ENCODE measurements around the gene HIPK2. TPM values are rescaled to one million over a fixed set of nuclear protein-coding genes. Genes with fewer than 3 reads are reported as not detected.

HIPK2 gene
- total and polyA plus RNA-seq, 8 donors: 3.4 to 103 (median 38.6) TPM

- no peak overlapping the region for H3K27ac ChIP-seq
- DNase-seq: no peak
- no peaks in the 10 kb centered on the region for H3K27me3 ChIP-seq
- peaks cover 42 to 80% (median 61%) of the 10 kb centered on the region in 4 donors for H3K4me1 ChIP-seq
- H3K4me3 ChIP-seq: no peak overlapping the region
- TF ChIP-seq CTCF (IDR thresholded peaks at IDR 0.05) (no peak), POLR2A (IDR thresholded peaks at IDR 0.05) (no peak), POLR2AphosphoS5 (IDR thresholded peaks at IDR 0.05) (no peak), EP300 (IDR thresholded peaks at IDR 0.05) (no peak)
- 74 to 88% (median 85%) methylated on average over 8 of the region's 8 CpGs for WGBS, 5 donors
- no peaks in the 10 kb centered on the region for H3K36me3 ChIP-seq
- intact Hi-C loops (cut with DNase I; ENCODE audit: low total_unique reads): no loop called here
- no peaks in the 10 kb centered on the region for H3K9me3 ChIP-seq
These were observed 31.1 kb downstream of the HIPK2 start for GRCh38 chr7:139746652-139747051.

GRCh38 chr7:139745678-139746143, 32.1 kb downstream of the HIPK2 start:
- intact Hi-C loops (cut with DNase I; ENCODE audit: low total_unique reads): no loop called here
- no peaks in the 10 kb centered on the region for H3K9me3 ChIP-seq
- DNase-seq: no peak
- H3K27me3 ChIP-seq: no peaks in the 10 kb centered on the region
- WGBS, 5 donors: 17 to 37% (median 19%) methylated on average over 6 of the region's 6 CpGs
- peaks cover 0 to 5% (median 0%) of the 10 kb centered on the region in 4 donors for H3K36me3 ChIP-seq
- peaks cover 49 to 89% (median 70%) of the 10 kb centered on the region in 4 donors for H3K4me1 ChIP-seq
- TF ChIP-seq POLR2A (IDR thresholded peaks at IDR 0.05): no peak
- TF ChIP-seq EP300 (IDR thresholded peaks at IDR 0.05): no peak
- peak overlapping the region in 1 of 5 donors; percentile 1 for H3K27ac ChIP-seq
- H3K4me3 ChIP-seq: no peak overlapping the region

- TF ChIP-seq CTCF (IDR thresholded peaks at IDR 0.05) (no peak), EP300 (IDR thresholded peaks at IDR 0.05) (no peak), POLR2AphosphoS5 (IDR thresholded peaks at IDR 0.05) (no peak), POLR2A (IDR thresholded peaks at IDR 0.05) (no peak)
- 74 to 83% (median 77%) methylated on average over 18 of the region's 18 CpGs for WGBS, 5 donors
- peak overlapping the region in 1 of 5 donors; percentile 1 for H3K27ac ChIP-seq
These were observed 32.8 kb downstream of the HIPK2 start for GRCh38 chr7:139744768-139745677.

GRCh38 chr7:139743967-139744767, 33.6 kb downstream of the HIPK2 start:
- Histone ChIP-seq H3K36me3 (peaks cover 0 to 12% (median 5%) of the 10 kb centered on the region in 4 donors), H3K4me1 (peaks cover 61 to 96% (median 75%) of the 10 kb centered on the region in 4 donors), H3K9me3 (no peaks in the 10 kb centered on the region), H3K27me3 (no peaks in the 10 kb centered on the region), H3K27ac (no peak overlapping the region), H3K4me3 (no peak overlapping the region)
- intact Hi-C loops (cut with DNase I; ENCODE audit: low total_unique reads): no loop called here
- WGBS, 5 donors: 89 to 95% (median 94%) methylated on average over 10 of the region's 10 CpGs
- DNase-seq: no peak
- no peak for TF ChIP-seq EP300 (IDR thresholded peaks at IDR 0.05)
- TF ChIP-seq POLR2A (IDR thresholded peaks at IDR 0.05): no peak
- no peak for TF ChIP-seq POLR2AphosphoS5 (IDR thresholded peaks at IDR 0.05)
- no peak for TF ChIP-seq CTCF (IDR thresholded peaks at IDR 0.05)

More at GRCh38 chr7:139744768-139745677, 32.8 kb downstream of the HIPK2 start:
- no peak for DNase-seq
- no peak overlapping the region for H3K4me3 ChIP-seq
- H3K4me1 ChIP-seq: peaks cover 56 to 96% (median 74%) of the 10 kb centered on the region in 4 donors
- intact Hi-C loops (cut with DNase I; ENCODE audit: low total_unique reads): no loop called here
- H3K36me3 ChIP-seq: peaks cover 0 to 6% (median 2%) of the 10 kb centered on the region in 4 donors
- H3K9me3 ChIP-seq: no peaks in the 10 kb centered on the region
- H3K27me3 ChIP-seq: no peaks in the 10 kb centered on the region

Data from stomach (tissue), 9 donors.